ENCODE measurements around the gene PTGER4. TPM values are rescaled to one million over a fixed set of nuclear protein-coding genes. Genes with fewer than 3 reads are reported as not detected.

PTGER4 gene
- total RNA-seq: 10 to 100 TPM; 25.9 to 38.9 TPM

DNA sequence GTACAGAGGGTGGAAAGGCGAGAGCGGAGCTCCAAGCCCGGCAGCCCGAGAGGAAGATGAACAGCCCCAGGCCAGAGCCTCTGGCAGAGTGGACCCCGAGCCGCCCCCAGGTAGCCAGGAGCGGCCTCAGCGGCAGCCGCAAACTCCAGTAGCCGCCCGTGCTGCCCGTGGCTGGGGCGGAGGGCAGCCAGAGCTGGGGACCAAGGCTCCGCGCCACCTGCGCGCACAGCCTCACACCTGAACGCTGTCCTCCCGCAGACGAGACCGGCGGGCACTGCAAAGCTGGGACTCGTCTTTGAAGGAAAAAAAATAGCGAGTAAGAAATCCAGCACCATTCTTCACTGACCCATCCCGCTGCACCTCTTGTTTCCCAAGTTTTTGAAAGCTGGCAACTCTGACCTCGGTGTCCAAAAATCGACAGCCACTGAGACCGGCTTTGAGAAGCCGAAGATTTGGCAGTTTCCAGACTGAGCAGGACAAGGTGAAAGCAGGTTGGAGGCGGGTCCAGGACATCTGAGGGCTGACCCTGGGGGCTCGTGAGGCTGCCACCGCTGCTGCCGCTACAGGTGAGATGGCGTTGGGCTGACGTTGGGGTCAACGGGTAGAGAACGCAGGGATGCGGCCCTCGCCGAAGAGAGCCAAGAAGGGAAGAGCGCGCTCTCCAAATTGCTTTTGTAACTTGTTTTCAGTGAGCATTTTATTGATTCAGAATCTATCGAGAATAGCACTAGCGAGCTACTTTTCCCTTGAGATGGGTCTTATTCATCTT, at the start of gene PTGER4:
PTGER4 (plus strand) TSS at position 3 of the 769 bp plus-strand sequence. CDS start 1,079 bp downstream, outside the sequence.
- Histone ChIP-seq H3K36me3 (replicated peaks in 1 of 2; ENCODE audit: insufficient read depth in 1 of 2, low read depth in 2 of 2) (no peaks in the 10 kb centered on the region), H3K27me3 (no peaks in the 10 kb centered on the region), H3K27ac (peak within 1 kb of the TSS; percentile 85 to 95 (median 92)), H3K4me3 (peak within 1 kb of the TSS; percentile 24 to 95), H3K4me1 (peaks cover 13% of the 10 kb centered on the region), H3K9me3 (no peaks in the 10 kb centered on the region)
- ATAC-seq (peak; percentile 25), DNase-seq (peak; percentile 33 to 42 (median 38))
- 0 to 1% methylated on average over 25 to 44 of the region's 44 CpGs for WGBS, 2 donors
- TF ChIP-seq POLR2A (IDR thresholded peaks at IDR 0.05): peak; percentile 97 to 99 (median 98)
- TF ChIP-seq, protein P1, sequence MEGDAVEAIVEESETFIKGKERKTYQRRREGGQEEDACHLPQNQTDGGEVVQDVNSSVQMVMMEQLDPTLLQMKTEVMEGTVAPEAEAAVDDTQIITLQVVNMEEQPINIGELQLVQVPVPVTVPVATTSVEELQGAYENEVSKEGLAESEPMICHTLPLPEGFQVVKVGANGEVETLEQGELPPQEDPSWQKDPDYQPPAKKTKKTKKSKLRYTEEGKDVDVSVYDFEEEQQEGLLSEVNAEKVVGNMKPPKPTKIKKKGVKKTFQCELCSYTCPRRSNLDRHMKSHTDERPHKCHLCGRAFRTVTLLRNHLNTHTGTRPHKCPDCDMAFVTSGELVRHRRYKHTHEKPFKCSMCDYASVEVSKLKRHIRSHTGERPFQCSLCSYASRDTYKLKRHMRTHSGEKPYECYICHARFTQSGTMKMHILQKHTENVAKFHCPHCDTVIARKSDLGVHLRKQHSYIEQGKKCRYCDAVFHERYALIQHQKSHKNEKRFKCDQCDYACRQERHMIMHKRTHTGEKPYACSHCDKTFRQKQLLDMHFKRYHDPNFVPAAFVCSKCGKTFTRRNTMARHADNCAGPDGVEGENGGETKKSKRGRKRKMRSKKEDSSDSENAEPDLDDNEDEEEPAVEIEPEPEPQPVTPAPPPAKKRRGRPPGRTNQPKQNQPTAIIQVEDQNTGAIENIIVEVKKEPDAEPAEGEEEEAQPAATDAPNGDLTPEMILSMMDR (IDR thresholded peaks at IDR 0.05): peak in 1 of 7 experiments; percentile 14
- intact Hi-C loops (cut with DNase I): loop anchor here (5.0 kb wide), 1 partner anchor 968 kb away; no protein-coding TSS in a partner anchor

- no peak overlapping the region for H3K4me3 ChIP-seq
- H3K4me1 ChIP-seq: no peaks in the 10 kb centered on the region
- TF ChIP-seq POLR2A (IDR thresholded peaks at IDR 0.05): no peak
- TF ChIP-seq, protein P1 (IDR thresholded peaks at IDR 0.05): no peak
- no peaks in the 10 kb centered on the region for H3K36me3 ChIP-seq (replicated peaks in 1 of 2; ENCODE audit: insufficient read depth in 1 of 2, low read depth in 2 of 2)
- H3K27me3 ChIP-seq: no peaks in the 10 kb centered on the region
- DNase-seq: no peak
- H3K9me3 ChIP-seq: no peaks in the 10 kb centered on the region
- intact Hi-C loops (cut with DNase I): no loop called here
- H3K27ac ChIP-seq: no peak overlapping the region
- no peak for ATAC-seq
Measured at GRCh38 chr5:40630126-40630525, 49.6 kb upstream of the PTGER4 start.

DNA sequence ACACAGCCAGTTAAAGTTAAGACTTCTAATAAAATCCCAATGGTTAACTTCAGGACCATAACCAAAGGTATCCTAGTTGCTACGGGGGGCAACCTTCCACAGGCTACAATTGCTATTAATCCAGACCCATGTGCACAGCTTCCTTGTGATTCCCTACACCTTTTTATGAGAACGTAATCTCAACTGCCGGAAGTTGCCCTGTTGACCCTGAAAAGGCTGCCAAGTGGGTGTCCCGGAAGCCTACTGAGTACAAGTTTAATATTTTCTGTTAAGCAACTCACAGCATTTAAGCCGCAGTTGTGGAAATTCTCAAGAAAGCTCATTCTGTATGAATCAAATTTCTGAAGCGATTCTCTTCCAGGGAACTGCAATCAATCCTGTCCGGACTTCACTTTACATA, 48.5 kb upstream of the PTGER4 start:
- WGBS, 2 donors: 70 to 75% methylated on average over 7 of the region's 7 CpGs

GRCh38 chr5:40634154-40634553, 45.6 kb upstream of the PTGER4 start:
- Histone ChIP-seq H3K4me1 (no peaks in the 10 kb centered on the region), H3K36me3 (replicated peaks in 1 of 2; ENCODE audit: insufficient read depth in 1 of 2, low read depth in 2 of 2) (no peaks in the 10 kb centered on the region), H3K27ac (no peak overlapping the region), H3K9me3 (no peaks in the 10 kb centered on the region), H3K4me3 (no peak overlapping the region), H3K27me3 (no peaks in the 10 kb centered on the region)
- DNase-seq (no peak), ATAC-seq (no peak)
- TF ChIP-seq, protein P1 (IDR thresholded peaks at IDR 0.05): no peak
- no peak for TF ChIP-seq POLR2A (IDR thresholded peaks at IDR 0.05)
- intact Hi-C loops (cut with DNase I): no loop called here
- WGBS, 2 donors: 90 to 97% methylated on average over 2 to 3 of the region's 3 CpGs

More for the DNA sequence above, 48.5 kb upstream of the PTGER4 start:
- intact Hi-C loops (cut with DNase I): no loop called here
- TF ChIP-seq POLR2A (IDR thresholded peaks at IDR 0.05): no peak
- TF ChIP-seq, protein P1 (IDR thresholded peaks at IDR 0.05): no peak
- no peaks in the 10 kb centered on the region for H3K4me1 ChIP-seq
- H3K27ac ChIP-seq: no peak overlapping the region
- no peaks in the 10 kb centered on the region for H3K27me3 ChIP-seq
- H3K4me3 ChIP-seq: no peak overlapping the region
- no peak for ATAC-seq
- peak in 1 of 4 donors; percentile 30 for DNase-seq
- no peaks in the 10 kb centered on the region for H3K9me3 ChIP-seq
- H3K36me3 ChIP-seq (replicated peaks in 1 of 2; ENCODE audit: insufficient read depth in 1 of 2, low read depth in 2 of 2): no peaks in the 10 kb centered on the region
